ENCODE data around the gene NPB. TPM values are rescaled to one million over a fixed set of nuclear protein-coding genes. Genes with fewer than 3 reads are reported as not detected.

The NPB gene
- 0.51 to 0.77 TPM (median 0.61 TPM) in 5 replicates for total RNA-seq (2022; extraction: Qiagen RNA extraction)

DNA sequence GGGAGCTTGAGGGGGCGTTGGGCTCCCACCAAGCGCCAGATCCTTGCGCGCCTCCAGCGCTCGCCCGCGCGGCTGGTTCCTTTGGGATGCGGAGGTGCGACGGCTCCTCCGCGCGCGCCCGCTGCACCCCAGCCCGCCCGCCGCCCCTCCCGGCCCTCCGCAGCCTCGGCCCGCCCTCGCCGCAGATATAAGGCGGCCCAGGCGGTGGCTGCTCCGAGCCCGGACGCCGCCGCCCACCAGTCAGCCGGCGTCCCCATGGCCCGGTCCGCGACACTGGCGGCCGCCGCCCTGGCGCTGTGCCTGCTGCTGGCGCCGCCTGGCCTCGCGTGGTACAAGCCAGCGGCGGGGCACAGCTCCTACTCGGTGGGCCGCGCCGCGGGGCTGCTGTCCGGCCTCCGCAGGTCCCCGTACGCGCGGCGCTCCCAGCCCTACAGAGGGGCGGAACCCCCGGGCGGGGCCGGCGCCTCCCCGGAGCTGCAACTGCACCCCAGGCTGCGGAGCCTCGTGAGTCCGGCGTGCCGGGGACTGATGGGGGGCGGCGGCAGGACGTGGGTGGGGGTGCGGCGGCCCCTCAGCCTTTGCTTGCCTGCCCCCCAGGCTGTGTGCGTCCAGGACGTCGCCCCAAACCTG is at the start of gene NPB:
Gene NPB (plus strand): TSS at position 216 of the 630 bp plus-strand sequence. CDS start 40 bp downstream, at position 256.

DNA sequence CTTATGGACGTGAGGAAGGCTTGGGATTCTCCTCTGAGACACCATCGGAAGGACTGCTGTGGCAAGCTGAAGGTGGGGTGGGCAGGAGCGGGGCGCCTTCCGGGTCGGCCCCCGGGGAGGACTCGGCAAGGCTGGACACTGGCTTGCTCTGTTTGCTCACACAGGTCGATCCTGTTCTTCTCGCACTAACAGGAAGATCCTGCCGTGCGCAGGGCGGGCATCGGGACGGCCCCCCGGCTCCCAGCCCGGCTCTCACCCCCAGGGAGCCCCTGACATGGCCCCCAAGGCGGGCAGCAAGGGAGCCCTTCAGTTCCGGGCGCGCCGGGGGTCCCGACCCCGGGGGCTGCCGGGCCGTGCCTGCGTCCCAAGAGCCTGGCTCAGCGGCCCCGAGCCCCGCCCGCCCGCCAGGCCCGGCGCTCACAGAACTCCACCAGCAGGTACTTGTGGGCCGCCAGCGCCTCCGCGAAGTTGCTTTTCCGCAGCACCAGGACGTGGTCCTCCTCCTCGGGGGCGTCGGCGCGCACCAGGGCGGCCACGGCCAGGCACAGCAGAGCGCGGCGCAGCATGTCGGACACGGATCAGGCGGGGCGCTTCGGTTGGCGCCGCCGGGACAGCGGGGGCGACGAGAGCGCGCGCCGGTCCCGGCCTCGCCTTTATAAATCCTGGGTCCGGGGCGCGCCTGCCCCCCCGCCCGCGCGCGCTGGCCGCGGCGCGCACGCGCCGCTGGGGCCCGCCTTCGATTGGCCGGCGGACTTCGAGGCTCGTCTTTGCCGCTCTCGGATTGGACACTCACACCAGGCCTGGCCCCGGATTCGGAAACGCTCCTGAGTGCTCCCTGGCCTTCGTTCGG is 41.9 kb upstream of the NPB start, which contains the start of gene P4HB:
Gene P4HB (minus strand): TSS at position 630 of the 850 bp plus-strand sequence. CDS start 64 bp downstream, at position 566.

DNA sequence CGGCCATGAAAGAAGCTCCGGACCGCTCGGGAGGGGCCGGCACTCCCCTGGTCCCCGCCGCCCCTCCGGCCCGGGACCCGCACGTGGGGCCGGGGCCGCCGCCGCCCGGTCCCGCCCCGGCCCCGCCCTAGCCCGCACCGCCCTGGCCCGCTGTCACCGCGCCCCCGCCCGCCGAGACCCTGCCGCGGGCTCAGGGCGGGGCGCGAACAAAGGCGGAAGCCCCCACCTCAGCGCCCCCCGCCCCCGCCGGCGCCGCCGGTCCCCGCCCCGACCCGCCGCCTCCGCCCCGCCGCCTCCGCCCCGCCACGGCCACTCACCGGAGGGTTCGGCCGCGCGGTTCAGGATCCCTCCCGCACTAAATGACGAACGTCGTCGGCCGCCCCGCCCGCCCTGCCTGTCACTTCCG is 31.1 kb upstream of the NPB start, which contains the start of gene ARHGDIA:
Gene ARHGDIA (minus strand): TSS at position 357 of the 406 bp plus-strand sequence. CDS start 1,407 bp downstream, outside the sequence.

DNA sequence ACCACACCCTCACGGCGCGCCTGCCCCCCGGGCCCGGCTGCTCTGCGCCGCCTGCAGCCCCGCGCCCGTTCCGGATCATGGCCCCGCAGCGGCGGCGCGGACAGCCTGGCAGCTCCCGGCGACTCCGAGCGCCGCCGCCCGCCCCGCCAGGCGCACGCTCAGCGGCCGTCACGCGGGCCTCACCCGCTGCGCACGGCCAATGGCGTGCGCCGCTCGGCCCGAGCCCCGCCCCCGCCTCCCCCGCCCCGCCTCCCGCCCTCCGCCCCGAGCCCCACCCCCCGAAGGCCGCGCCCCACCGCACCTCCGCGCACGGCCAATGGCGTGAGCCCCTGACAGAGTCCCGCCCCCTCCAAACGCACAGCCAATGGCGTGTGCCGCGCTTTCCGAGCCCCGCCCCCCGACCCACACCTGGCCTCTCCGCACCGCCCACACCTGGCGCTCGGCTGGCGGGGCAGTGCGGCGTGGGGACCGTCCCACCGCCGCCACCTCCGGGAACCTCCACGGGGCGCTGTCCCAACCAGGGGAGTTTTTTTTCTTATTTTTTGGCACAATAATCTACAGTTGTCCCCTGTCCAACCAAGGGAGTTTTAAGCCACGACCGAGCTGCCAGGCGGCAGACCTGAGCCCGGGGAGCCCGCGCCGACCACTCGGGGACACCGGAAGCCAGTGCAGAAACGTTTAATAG is 9.4 kb downstream of the NPB start, which contains the start of gene PCYT2:
Gene PCYT2 (minus strand): TSS at position 123 of the 685 bp plus-strand sequence. CDS start 44 bp downstream, at position 79.

DNA sequence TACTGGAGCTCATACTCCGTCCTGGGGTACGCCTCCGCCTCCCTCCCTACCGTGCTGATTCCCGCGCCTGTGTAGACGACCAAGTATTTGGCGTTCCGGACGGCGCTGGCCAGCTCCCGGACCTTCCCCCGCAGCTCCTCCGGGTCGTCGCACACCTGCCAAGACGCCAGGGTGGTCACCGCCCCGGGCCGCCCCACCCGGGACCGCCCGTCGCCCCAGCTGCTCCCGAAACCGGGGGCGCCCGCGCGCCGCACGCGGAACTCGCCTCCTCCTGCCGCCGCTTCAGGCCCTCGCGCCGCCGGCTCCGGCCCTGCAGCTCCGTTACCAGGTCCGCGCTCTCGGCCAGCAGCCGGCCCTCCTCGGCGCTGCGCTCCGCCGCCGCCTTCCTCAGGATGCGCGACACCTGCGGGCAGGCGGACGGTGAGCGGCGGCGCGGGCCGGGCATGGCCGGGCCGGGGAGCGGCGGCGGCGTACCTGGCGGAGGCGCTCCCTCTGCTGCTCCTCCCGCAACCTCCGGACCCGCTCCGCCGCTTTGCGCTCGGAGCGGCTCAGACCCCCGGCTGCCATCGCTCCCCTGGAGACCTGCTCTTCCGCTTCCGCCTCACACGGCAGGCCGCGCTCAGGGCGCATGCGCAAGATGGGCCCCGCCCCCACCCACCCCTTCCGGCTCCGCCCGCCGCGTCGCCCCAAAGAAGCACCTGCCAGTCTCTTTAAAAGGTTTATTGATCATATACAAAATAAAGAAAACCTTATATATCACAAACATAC is 15.7 kb downstream of the NPB start, which contains the start of gene SIRT7:
Gene SIRT7 (minus strand): TSS at position 612 of the 768 bp plus-strand sequence. CDS start 45 bp downstream, at position 567.

DNA sequence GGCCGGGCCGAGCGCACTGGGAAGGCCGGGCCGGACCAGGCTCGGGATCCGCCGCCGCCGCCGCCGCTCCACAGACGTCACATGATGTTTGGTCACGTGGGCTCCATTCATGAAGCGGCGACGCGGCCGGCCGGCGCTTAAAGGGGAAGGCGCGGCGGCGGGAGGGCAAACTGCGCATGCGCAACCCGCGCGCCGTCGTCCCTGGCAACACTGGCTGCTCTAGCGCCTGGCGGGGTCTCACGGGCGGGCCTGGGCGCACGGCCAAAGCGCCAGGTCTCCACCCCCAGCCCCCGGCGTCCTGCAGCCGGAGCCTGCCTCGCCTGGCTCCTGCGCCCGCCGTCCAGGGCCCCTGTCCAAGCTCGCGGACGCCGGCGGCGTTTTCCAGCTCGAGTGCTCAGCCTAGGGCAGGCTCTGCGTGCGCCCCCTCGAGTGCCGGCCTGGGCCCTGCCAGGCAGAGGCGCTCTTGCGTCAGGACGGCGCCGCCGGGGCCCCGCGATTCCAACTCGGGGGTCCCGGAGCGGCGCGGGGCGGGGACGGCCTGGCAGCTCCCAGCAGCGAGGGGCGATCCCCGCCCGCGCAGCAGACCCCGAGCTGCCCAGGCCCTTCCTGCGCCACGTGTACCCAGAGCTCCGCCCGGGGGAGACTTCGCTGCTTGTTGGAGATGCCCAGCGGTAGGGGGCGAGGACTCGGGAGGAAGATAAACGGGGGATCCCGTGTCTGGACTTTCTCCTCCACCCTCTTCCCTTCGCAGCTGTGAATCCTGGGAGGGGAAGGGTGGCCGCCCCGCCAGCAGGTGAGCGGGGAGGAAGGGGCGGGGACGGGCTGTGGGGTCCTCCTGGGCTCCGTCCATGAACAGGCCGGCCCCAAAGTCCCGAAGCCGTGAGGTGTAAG is 25.9 kb downstream of the NPB start, which contains the start of gene MAFG:
Gene MAFG (minus strand): TSS at position 83 of the 891 bp plus-strand sequence. CDS start 4,550 bp downstream, outside the sequence.

DNA sequence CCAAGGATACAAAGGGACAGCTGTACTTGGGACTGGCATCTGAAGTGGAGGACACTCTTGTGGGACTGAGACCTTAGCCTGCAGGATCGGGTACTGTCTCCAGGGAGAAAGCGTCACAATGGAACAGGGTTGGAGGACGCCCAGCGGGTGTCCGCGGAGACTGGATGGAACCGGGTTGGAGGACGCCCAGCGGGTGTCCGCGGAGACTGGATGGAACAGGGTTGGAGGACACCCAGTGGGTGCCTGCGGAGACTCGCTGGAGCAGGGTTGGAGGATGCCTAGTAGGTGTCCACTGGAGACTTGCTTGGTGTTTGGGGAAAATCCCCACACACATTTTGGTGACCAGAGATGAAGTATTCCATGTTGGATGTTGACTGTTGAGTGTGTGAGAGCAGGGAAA is 45.2 kb downstream of the NPB start, which contains the start of gene MYADML2:
Gene MYADML2 (minus strand): TSS at position 45 of the 400 bp plus-strand sequence. CDS start 5,492 bp downstream, outside the sequence.

Other genes starting within 250 kb of the NPB start
- 1.5 to 3.5 TPM (median 2.3 TPM) in 5 replicates for gene PDE6G, start 245.7 kb upstream of the NPB start, total RNA-seq (2022; extraction: Qiagen RNA extraction)
- gene OXLD1, start 235.6 kb upstream of the NPB start, total RNA-seq (2022; extraction: Qiagen RNA extraction): 36.8 to 67.2 TPM (median 66.0 TPM) in 5 replicates
- 60.1 to 73.6 TPM (median 66.8 TPM) in 5 replicates for gene CCDC137, start 235.5 kb upstream of the NPB start, total RNA-seq (2022; extraction: Qiagen RNA extraction)
- gene ARL16, start 218.4 kb upstream of the NPB start, total RNA-seq (2022; extraction: Qiagen RNA extraction): 45.1 to 55.5 TPM (median 52.3 TPM) in 5 replicates
- 142 to 227 TPM (median 216 TPM) in 5 replicates for gene HGS, start 218.2 kb upstream of the NPB start, total RNA-seq (2022; extraction: Qiagen RNA extraction)
- gene MRPL12, start 198.9 kb upstream of the NPB start, total RNA-seq (2022; extraction: Qiagen RNA extraction): 218 to 333 TPM (median 307 TPM) in 5 replicates
- gene SLC25A10, start 190.0 kb upstream of the NPB start, total RNA-seq (2022; extraction: Qiagen RNA extraction): 27.8 to 48.8 TPM (median 47.9 TPM) in 5 replicates
- 0.17 to 0.50 TPM (median 0.23 TPM) in 5 replicates for gene GCGR, start 98.1 kb upstream of the NPB start, total RNA-seq (2022; extraction: Qiagen RNA extraction)
- gene MCRIP1, start 68.9 kb upstream of the NPB start, total RNA-seq (2022; extraction: Qiagen RNA extraction): 78.0 to 115 TPM (median 102 TPM) in 5 replicates
- 0.10 to 0.43 TPM (median 0.17 TPM) in 4 of 5 replicates, not detected in the other for gene PPP1R27, start 67.2 kb upstream of the NPB start, total RNA-seq (2022; extraction: Qiagen RNA extraction)
- gene P4HB, start 41.7 kb upstream of the NPB start, total RNA-seq (2022; extraction: Qiagen RNA extraction): 690 to 732 TPM (median 705 TPM) in 5 replicates
- gene ARHGDIA, start 30.9 kb upstream of the NPB start, total RNA-seq (2022; extraction: Qiagen RNA extraction): 603 to 678 TPM (median 626 TPM) in 5 replicates
- gene ALYREF, start 10.7 kb upstream of the NPB start, total RNA-seq (2022; extraction: Qiagen RNA extraction): 170 to 255 TPM (median 241 TPM) in 5 replicates
- gene ANAPC11, start 10.5 kb upstream of the NPB start, total RNA-seq (2022; extraction: Qiagen RNA extraction): 182 to 330 TPM (median 298 TPM) in 5 replicates
- gene PCYT2, start 9.2 kb downstream of the NPB start, total RNA-seq (2022; extraction: Qiagen RNA extraction): 12.9 to 17.1 TPM (median 16.7 TPM) in 5 replicates
- gene SIRT7, start 15.9 kb downstream of the NPB start, total RNA-seq (2022; extraction: Qiagen RNA extraction): 28.6 to 46.2 TPM (median 44.4 TPM) in 5 replicates
- gene MAFG, start 25.5 kb downstream of the NPB start, total RNA-seq (2022; extraction: Qiagen RNA extraction): 29.9 to 49.3 TPM (median 41.7 TPM) in 5 replicates
- 66.6 to 94.6 TPM (median 92.7 TPM) in 5 replicates for gene PYCR1, start 35.1 kb downstream of the NPB start, total RNA-seq (2022; extraction: Qiagen RNA extraction)
- not detected in 5 replicates for gene MYADML2, start 45.0 kb downstream of the NPB start, total RNA-seq (2022; extraction: Qiagen RNA extraction)
- gene NOTUM, start 58.9 kb downstream of the NPB start, total RNA-seq (2022; extraction: Qiagen RNA extraction): 0.30 to 0.57 TPM (median 0.45 TPM) in 5 replicates
- 23.6 to 32.1 TPM (median 29.2 TPM) in 5 replicates for gene ASPSCR1, start 75.4 kb downstream of the NPB start, total RNA-seq (2022; extraction: Qiagen RNA extraction)
- 148 to 219 TPM (median 196 TPM) in 5 replicates for gene CENPX, start 120.6 kb downstream of the NPB start, total RNA-seq (2022; extraction: Qiagen RNA extraction)
- 10.5 to 20.2 TPM (median 16.2 TPM) in 5 replicates for gene LRRC45, start 121.1 kb downstream of the NPB start, total RNA-seq (2022; extraction: Qiagen RNA extraction)
- gene RAC3, start 129.4 kb downstream of the NPB start, total RNA-seq (2022; extraction: Qiagen RNA extraction): 22.8 to 41.7 TPM (median 37.9 TPM) in 5 replicates
- gene DCXR, start 135.5 kb downstream of the NPB start, total RNA-seq (2022; extraction: Qiagen RNA extraction): 64.0 to 107 TPM (median 101 TPM) in 5 replicates
- gene RFNG, start 149.6 kb downstream of the NPB start, total RNA-seq (2022; extraction: Qiagen RNA extraction): 16.5 to 27.3 TPM (median 26.4 TPM) in 5 replicates
- 100 to 150 TPM (median 145 TPM) in 5 replicates for gene GPS1, start 149.7 kb downstream of the NPB start, total RNA-seq (2022; extraction: Qiagen RNA extraction)
- 77.1 to 164 TPM (median 141 TPM) in 5 replicates for gene DUS1L, start 163.6 kb downstream of the NPB start, total RNA-seq (2022; extraction: Qiagen RNA extraction)
- gene FASN, start 196.0 kb downstream of the NPB start, total RNA-seq (2022; extraction: Qiagen RNA extraction): 100 to 142 TPM (median 139 TPM) in 5 replicates

All from A549 treated with CORT108297 at 1 μM for 4 hours (cell line).